Measurements from ENCODE around the gene ZMIZ2. TPM values are rescaled to one million over a fixed set of nuclear protein-coding genes. Genes with fewer than 3 reads are reported as not detected.

The ZMIZ2 gene
- total and polyA plus RNA-seq, 2 experiments from 2014 or later: 15.5 to 46.1 TPM

DNA sequence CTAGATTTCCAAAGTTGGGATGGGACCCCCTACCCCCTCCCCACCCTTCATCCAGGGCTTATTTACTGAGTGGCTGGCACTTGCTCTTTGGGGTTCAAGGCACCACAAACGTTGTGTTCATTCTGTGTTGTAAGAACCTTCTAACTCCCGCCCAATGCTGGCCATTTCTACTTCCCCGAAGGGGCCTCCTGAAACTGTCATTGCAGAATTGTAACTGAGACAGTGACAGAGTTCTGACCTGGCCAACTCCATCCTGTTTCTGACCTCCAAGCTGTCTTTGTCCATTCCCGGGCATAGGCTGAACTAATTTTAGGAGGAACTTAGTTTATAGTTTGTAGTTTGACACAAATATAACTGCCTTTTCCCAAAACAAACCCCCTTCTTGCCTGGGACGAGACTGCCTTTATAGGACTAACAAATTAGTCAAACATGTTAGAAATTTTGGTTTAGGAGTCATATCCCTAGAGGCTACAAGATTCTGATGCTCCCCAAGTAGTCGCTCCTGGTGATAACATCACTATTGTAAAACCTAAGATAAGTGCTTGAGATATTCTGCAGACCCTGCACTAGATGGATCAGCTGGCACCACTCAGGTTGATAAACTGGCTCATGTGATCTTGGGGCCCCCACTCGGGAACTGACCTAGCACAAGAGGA lies 34.8 kb upstream of the ZMIZ2 start:
- peaks cover 3% of the 10 kb centered on the region; the same call in 1 of the 3 replicates for H3K36me3 Mint-ChIP-seq (ENCODE audit: low read depth)
- H3K4me1 ChIP-seq (ENCODE audit: insufficient read depth): no peaks in the 10 kb centered on the region
- H3K79me2 ChIP-seq (replicated peaks; ENCODE audit: insufficient read depth): no peaks in the 10 kb centered on the region
- DNase-seq (ENCODE audit: low spot score) (no peak), ATAC-seq (no peak)
- H3K27me3 ChIP-seq (ENCODE audit: insufficient read depth): no peaks in the 10 kb centered on the region
- H2AFZ ChIP-seq: no peak overlapping the region
- no peak for TF ChIP-seq EZH2phosphoT487 (IDR thresholded peaks at IDR 0.05; ENCODE audit: unreplicated experiment)
- TF ChIP-seq JUNB (IDR thresholded peaks at IDR 0.05; ENCODE audit: unreplicated experiment): no peak
- TF ChIP-seq ETS1 (IDR thresholded peaks at IDR 0.05): no peak
- TF ChIP-seq, protein P1, sequence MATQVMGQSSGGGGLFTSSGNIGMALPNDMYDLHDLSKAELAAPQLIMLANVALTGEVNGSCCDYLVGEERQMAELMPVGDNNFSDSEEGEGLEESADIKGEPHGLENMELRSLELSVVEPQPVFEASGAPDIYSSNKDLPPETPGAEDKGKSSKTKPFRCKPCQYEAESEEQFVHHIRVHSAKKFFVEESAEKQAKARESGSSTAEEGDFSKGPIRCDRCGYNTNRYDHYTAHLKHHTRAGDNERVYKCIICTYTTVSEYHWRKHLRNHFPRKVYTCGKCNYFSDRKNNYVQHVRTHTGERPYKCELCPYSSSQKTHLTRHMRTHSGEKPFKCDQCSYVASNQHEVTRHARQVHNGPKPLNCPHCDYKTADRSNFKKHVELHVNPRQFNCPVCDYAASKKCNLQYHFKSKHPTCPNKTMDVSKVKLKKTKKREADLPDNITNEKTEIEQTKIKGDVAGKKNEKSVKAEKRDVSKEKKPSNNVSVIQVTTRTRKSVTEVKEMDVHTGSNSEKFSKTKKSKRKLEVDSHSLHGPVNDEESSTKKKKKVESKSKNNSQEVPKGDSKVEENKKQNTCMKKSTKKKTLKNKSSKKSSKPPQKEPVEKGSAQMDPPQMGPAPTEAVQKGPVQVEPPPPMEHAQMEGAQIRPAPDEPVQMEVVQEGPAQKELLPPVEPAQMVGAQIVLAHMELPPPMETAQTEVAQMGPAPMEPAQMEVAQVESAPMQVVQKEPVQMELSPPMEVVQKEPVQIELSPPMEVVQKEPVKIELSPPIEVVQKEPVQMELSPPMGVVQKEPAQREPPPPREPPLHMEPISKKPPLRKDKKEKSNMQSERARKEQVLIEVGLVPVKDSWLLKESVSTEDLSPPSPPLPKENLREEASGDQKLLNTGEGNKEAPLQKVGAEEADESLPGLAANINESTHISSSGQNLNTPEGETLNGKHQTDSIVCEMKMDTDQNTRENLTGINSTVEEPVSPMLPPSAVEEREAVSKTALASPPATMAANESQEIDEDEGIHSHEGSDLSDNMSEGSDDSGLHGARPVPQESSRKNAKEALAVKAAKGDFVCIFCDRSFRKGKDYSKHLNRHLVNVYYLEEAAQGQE (IDR thresholded peaks at IDR 0.05; ENCODE audit: unreplicated experiment): no peak
- TF ChIP-seq NANOG (IDR thresholded peaks at IDR 0.05; ENCODE audit: borderline replicate concordance): no peak
- TF ChIP-seq ZNF462 (CRISPR knock-in tag; IDR thresholded peaks at IDR 0.05): no peak
- TF ChIP-seq POLR2AphosphoS5 (IDR thresholded peaks at IDR 0.05; ENCODE audit: low read depth): no peak
- no peak for TF ChIP-seq EZH2 (IDR thresholded peaks at IDR 0.05; ENCODE audit: low read depth, unreplicated experiment)
- TF ChIP-seq ZNF331 (CRISPR knock-in tag; IDR thresholded peaks at IDR 0.05; ENCODE audit: low read depth): no peak
- no peak for TF ChIP-seq CTCF (conservative IDR thresholded peaks at IDR 0.05; ENCODE audit: low read depth in 2 of 2)
- TF ChIP-seq ZNF114 (CRISPR knock-in tag; IDR thresholded peaks at IDR 0.05): no peak
- no peak for TF ChIP-seq STAT1 (IDR thresholded peaks at IDR 0.05; ENCODE audit: unreplicated experiment)
- TF ChIP-seq CREB1 (CRISPR knock-in tag; IDR thresholded peaks at IDR 0.05; ENCODE audit: low read depth): no peak
- no peak overlapping the region for H3K27ac Mint-ChIP-seq
- no peak overlapping the region for H3K27ac ChIP-seq (ENCODE audit: low read depth)
- peaks cover 13% of the 10 kb centered on the region for H3K27me3 Mint-ChIP-seq (ENCODE audit: insufficient read depth, low read depth, poor library complexity)
- no peaks in the 10 kb centered on the region; the same call in 1 of the 2 replicates for H4K20me1 ChIP-seq (replicated peaks; ENCODE audit: insufficient read depth)
- no peaks in the 10 kb centered on the region; the same call in 1 of the 3 replicates for H3K9me3 Mint-ChIP-seq
- H3K9me2 ChIP-seq (ENCODE audit: insufficient read depth): no peaks in the 10 kb centered on the region
- H3K4me2 ChIP-seq: no peak overlapping the region
- peaks cover 3% of the 10 kb centered on the region; the same call in 2 of the 3 replicates for H3K4me1 Mint-ChIP-seq
- H3K4me3 Mint-ChIP-seq: no peak overlapping the region
- no peaks in the 10 kb centered on the region for H3K36me3 ChIP-seq (ENCODE audit: insufficient read depth)
- no peaks in the 10 kb centered on the region for H3F3A ChIP-seq (replicated peaks; ENCODE audit: low read depth)
- no peak overlapping the region for H3K4me3 ChIP-seq

Measured in GM23338 (cell line).